AG20443 (cell line): ENCODE data around the gene C11orf21.

ENCODE experiments used
- DNase-seq: peaks from one replicate; pipeline ENCODE4 v3.0.0; 2012; ENCODE audit warnings: low spot score, mixed read lengths

C11orf21 gene

DNA sequence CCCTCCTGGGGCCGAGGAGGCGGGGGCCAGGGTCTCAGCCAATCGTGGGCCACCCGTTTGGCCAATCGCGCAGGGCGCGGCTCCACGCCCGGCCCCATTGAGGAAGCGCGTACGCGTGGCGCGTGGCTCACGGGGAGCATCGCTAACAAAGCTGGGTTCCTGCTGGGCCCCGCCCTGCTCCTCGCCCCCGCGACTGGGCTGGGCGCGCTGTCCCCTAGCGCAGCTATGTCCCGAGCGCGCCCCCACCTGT lies 30.7 kb downstream of the C11orf21 start:
- DNase-seq, result no peak

DNA sequence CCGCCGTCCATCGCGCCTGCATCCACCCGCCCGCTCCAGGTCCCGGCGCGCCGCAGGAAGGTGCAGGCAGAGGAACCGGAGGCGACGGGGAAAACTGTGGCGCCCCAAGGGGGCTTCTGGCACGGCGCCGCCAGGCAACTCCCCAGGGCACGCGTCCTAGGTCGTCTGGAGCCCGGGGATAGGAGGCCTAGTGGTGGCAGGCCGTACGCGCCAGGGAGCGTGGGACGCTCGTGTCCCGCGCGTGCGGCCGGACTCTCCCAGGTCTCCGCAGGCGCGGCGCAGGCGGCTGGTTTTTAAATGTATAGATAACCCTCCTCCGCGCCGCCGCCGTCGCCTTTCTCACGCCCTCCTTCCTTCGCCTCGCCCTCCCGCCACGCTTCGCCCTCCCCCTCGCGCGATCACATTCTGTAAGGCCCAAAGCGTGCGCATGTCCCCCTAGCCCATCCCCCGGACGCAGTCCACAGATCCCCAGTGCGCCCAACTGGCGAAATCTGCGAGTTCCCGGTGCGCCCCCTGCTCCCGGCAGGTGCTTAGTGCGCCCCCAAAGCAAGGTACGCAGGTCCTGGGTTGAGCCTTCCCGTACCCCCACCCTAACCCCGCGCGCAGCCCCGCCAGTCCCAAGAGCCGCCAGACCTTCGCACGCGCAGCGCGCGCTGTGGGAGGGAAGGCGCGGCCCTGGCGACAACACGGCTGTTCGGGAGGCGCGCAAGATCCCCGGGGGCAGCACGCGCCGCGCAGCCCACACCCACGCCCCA lies 31.2 kb downstream of the C11orf21 start, which contains the start of gene ASCL2:
TSS of gene ASCL2 (minus strand) at position 267 of the 755 bp plus-strand sequence. CDS start at position 11, 256 bp downstream.
- DNase-seq, result peak; percentile 14

DNA sequence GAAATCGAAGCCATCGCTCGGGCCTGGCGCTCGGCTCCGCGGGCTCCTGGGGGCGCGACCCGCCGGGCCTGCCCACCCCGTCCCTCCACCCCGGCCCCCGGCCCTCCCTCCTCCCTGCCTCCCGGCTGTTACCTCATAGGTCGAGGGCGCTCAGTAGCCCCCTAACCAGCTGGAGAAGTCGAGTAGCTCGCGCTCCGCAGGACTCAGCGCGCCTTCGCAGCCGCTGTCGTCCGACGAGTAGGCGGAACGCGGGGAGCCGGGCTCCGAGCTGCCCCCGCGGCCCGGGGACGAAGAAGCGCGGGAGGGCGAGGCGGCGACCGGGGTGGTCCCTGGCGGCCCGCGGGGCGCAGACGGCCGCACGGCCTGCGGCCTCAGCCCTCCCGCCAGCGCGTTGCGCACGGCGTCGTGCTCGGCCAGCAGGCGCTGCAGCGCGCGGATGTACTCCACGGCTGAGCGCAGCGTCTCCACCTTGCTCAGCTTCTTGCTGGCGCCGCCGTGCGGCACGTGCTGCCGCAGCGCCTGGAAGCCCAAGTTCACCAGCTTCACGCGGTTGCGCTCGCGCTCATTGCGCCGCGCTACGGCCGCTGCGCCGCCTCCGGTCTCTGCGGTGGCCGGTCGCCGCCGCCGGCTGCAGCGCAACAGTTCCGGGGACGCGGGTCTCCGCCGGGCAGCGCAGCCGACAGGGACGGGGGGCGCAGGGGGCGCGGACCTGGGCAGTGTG lies 32.0 kb downstream of the C11orf21 start:
- DNase-seq, result peak; percentile 65

DNA sequence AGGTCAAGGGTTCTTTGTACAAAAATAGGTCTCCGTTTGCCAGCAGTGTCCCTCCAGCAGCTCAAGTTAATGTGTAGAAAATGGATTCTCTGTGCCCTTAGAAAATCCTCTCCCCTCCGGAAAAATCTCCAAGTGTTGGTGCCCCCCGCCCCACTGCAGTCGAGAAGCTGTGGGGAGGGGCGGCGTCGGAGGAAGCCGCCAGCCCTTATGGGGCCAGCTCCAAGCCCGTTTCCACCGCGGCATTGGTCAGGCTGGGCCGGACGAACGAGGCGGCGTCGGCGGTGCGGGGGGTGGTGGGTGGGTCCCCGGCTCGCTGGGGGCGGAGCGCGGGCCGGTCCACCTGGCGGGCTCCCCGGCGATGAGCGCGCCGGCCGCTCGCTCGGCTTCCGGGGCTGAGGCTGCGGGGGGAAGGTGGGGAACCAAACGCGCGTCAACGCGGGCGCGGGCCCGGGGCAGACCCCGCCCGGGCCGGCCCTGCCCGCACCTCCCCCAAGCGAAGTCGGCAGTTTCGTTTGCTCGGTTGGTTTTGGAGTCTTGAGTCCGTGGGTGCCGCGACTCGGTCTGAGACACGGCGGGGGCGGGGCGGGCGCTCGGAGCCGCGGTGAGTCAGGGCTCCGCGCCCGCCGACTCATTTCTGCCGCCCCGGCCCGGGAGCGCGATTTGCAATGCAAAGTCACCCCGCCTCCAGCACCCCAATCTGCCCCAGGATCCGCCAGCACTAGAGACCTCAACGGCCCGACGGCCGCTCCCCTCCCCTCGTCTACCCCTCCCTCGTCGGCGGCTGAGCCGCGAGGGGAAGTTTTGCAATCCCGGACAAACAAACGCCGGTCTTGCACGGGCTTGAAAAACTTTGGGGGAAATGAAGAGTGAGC lies 32.8 kb downstream of the C11orf21 start:
- DNase-seq, result peak; percentile 51

DNA sequence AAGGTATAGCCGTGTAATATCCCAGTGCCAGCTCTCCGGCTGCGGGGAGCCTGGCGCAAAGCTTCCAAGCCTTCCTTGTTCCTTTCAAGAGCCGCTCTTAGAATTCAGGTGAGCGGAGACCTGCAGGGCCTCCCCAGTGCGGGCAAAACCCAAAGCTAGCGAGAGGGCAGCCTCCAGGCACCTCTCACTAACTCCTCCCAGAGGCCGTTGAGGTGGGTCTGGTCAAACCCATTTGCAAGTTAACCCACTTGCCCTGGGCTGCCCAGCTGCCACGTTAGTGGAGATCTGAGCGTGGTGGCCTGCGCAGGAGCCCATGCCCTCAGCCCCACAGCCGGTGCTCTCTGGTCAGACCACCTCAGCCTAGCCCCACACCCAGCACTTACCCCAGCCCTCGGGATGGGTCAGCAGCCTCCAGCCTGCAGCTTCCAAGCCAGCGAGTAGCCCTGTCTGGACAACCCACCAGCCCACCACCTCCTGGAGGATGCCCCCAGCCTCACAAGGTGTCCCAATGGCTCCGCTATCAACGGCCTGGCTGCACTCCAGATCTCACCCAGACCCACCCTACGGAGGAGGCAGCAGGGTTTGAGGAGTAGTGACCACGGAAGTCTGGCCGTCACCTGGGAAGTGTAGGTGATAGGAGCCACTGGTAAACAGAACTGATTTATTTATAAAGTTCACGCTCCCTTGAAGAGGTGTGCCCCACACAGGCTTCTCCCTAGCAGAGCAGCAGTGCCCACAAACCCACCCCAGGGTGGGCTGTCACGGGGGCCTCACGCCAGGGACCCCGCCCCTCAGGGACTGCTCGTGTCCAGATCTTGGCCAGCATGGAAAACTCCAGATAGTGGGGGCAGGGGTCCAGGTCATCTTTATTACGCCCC lies 33.6 kb downstream of the C11orf21 start:
- DNase-seq, result peak; percentile 9

DNA sequence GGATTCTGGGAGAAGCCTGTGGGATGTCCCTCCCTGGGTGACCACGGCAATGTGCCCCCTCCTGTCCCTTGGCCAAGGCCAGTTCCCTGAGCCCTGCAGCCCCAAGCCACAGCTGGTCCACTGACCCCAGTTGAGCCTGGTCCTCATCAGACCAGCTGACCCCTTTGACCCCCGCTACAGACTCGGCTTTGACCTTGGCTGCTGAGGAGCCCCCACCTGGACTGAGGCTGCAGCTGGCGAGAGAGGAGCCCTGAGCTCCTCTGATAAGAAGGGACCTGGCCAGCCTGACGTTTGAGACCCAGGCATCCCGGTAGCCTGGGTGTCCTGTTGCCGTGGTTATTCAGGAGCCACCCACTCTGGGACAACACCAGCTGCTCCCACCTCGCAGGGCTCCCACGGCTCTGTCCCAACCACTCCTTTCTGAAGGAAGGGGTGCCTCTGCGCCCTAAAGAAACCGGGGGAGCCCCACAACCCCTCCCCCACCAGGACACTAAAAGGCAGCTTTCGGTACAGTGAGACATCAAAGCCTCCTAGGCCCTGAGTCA lies 34.3 kb downstream of the C11orf21 start:
- peak; percentile 11 for DNase-seq

DNA sequence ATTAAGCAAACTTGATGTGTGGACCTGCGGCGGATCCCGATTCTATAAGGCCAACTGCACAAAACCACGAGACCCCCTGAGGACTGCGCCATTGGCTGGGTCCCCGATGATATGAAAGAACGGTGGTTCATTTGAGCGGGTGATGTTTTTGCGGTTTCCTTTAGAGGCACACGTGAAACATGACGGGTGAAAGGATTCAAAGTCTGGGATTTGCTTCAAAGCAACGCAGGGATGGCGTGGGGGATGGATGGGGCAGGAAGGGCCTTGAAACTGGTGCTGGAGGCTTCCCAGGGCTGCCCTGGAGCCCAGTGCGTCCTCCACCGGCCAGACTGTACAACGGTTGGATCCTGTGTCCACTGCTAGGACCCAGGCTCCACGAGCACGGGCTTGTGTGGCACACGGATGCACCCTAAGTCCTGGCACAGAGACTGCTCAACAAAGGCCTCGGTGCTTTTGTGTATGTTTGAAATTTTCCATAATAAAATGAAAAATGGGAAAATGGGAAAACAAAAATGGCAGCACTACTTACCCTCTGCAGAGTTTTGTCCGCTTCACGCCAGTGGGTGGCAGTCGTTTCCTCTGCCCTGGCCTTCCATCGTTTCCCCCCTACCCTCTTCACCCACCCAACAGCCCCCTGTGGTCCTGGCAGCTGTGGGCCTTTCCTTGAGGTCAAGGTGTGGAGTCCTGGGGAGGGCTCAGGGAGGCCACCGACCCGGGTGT lies 35.0 kb downstream of the C11orf21 start:
- peak; percentile 6 for DNase-seq

DNA sequence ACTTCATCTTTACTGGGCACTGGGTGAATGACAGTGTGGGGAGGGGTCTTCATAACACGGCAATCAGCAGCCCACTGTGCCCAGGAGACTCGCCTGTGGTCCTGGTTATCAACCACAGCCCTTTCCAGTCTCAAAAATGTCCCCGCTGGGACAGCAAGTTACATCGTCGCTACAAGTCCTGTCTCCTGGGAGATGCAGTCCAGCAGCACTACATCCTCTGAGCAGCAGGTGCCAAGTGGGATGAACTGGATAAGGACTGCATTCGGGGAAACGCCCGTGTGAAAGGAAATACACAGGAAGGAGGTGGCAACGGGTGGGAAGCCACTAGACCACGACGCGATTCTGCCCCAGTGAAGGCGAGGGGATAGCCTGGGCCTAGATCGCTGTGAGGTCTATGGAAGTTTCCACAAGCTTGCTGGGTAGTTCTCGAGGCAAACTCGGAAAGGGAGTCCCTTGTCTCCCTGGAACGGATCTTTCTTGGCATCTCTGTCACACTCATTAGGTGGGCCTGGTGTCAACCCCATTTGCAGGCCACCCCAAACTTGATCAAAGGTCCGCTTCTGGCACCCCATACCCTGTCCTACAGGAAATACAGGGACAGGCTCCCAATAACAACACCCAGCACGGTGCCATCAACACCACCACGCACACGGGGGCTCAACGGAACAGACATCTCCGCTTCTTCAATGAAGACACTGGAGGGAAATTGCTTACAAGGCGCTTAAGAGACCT lies 35.7 kb downstream of the C11orf21 start:
- DNase-seq, result peak; percentile 6

DNA sequence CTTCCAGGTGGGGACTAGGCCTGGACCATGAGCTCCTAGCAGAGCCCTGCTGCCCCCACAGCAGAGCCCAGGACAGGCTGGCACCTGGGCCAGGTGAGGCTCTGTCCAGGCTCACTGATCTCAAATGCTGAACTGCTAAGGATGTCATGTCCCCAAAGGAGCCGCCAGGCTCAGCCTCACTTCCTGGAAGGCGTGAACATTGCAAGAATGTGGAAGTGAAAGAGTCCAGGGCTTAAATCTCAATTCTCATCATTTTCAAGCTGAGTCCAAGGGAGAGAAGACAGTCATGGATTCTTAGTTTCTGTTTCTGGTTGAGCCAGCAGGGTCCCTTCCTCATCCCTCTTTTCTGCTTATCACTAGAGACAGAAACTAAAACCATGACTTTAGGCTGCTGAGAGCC lies 36.3 kb downstream of the C11orf21 start:
- DNase-seq, result peak; percentile 8

DNA sequence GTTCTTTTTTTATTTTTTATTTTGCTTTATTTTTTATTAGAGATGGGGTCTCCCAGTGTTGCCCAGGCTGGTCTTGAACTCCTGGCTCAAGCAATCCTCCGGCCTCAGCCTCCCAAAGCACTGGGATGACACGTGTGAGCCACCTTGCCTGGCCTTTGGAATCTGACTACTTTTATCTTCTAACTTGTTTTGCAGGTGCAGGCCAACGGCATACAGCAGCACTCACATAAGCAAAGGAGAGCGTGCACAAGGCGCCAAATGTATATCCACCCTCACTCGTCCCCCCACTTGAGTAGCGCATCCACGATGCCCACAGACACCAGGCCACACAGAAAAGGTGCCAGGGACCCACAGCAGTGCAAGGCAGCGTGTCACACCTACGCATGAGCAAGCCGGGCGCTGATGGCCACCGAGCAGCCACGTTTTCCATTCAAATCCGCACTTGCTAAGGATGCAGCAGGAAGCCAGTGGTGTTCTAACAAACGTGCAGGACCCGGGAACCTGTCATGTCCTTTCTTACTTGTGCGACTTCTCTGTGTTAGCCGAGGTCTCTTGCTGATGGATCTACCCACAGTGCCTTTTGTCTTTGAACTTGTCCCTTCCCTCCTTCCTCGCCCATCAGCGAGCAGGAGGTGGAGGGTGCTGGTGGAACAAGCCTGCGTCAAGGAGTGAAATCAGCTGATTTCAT lies 37.2 kb downstream of the C11orf21 start:
- no peak for DNase-seq

DNA sequence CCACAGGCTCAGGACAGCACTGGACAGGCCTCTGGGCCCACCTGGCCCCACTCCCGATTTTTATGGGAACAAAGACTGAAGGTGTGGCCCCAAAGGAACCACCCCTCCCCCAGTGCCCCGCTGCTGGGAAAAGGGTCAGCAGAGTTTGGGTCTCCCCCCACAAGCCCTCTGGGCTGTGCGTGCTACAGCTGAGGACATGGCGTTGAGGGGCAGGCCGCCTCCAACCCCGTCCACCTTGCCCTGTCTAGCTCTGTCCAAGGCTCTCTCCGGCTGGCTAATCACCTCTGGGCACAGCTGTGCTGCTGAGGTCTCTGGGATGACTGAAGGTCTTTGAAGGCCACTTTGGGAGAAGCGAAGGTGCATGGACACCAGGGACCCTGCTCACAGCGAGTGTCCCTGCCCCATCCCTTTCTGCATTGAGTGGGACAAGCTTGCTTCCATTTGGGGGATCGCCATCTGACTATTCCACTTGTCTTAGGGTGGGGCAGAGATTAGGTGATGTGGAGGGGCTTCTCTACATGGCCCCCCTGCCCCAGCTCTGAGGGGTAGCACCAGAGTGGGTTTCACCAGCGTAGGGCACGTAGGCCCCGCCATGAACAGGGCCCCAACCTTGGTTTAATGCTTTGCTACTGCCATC lies 37.9 kb downstream of the C11orf21 start:
- peak; percentile 6 for DNase-seq

DNA sequence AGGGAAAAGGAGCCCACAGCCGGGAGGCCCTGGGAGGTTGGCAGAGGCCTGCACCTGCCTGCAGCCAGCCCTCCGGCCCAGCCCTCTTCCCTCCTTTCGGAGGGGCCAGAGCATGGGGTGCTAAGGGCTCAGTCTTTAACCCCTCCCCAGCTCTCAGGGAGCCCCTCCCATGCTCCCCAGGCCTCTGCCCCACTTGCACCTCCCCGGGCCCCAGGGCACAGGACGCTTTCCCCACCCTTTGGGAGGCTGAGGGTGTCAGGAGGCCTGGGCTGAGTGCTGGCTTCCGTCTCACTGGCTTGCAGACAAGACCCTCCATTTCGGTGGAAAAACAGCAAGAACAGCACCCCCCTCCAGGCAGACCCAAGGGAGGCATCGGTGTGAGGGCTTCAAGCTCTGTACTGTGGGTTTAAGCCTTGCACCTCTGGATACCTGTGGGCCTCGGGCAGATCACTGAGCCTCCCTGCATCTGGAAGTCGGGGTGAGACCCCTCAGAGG lies 38.6 kb downstream of the C11orf21 start:
- peak; percentile 9 for DNase-seq

DNA sequence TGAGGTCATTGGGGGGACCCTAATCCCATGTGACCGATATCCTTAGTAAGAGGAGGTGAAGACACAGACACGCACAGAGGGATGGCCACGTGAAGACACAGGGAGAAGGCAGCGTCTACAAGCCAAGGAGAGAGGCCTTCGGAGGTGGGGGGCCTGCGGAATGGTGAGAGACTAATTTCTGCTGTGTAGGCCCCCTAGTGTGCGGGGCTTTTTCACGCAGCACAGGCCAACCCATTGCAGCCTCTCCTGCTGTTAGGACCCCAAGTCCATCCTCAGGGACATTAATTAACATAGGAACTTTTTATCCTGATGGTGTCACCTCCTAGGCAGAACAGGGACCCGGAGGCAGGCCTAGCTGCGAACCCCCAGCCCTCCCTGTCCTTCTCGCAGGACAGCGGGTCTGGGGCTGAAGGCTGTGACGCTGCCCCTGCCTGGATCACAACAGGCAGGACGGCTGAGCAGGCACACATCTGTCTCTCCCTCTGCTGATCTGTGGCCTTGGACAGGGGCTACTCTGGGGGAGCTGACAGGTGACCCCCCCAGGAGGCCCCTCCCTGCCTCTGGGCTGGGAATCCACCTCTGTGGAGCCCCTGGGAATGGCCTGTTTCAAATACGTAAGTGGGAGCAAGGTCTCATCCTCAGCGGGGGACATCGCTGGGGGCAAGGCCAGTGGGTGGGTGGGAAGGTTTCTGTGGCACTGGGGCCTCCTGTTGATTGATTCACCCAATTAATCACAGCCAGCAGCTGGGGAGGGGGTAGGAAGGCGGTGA lies 39.2 kb downstream of the C11orf21 start:
- peak; percentile 10 for DNase-seq

DNA sequence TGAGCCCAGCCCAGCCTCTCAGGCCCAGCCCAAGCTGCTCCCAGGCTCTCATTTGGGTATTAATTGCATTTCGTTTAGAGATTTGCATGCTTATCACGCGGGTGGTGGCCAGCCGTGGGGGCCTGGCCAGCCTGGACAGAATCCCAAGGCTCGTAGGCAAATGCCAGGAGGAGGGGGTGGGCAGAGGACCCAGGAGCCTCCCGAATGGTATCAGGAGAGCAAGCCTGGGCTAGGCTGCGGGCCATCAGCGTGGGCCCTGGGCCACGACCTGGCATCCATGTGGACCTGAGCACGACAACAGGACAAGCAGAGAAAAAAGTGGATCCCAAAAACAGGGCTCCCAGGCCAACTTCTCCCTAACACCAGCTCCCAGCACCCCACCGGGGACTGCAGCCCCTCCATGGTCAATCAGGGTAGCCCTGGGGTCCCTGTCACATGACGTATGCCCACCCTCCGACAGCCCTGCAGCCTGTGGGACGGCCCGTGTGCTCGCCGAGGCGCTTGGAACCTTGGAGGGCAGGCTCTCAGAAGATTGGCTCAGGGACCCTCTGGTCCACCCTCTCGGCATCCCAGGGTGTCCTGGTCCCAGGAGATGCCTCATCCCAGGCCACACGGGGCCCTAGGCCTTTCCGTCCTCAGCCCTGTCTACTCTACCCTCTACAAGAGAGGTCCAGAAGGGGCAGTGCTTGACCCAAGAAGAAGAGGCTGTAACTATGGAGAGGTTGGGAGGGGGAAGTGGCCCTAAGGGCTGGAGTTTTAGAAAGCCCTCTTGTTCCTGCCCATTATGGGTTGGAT lies 40.1 kb downstream of the C11orf21 start:
- peak; percentile 8 for DNase-seq

DNA sequence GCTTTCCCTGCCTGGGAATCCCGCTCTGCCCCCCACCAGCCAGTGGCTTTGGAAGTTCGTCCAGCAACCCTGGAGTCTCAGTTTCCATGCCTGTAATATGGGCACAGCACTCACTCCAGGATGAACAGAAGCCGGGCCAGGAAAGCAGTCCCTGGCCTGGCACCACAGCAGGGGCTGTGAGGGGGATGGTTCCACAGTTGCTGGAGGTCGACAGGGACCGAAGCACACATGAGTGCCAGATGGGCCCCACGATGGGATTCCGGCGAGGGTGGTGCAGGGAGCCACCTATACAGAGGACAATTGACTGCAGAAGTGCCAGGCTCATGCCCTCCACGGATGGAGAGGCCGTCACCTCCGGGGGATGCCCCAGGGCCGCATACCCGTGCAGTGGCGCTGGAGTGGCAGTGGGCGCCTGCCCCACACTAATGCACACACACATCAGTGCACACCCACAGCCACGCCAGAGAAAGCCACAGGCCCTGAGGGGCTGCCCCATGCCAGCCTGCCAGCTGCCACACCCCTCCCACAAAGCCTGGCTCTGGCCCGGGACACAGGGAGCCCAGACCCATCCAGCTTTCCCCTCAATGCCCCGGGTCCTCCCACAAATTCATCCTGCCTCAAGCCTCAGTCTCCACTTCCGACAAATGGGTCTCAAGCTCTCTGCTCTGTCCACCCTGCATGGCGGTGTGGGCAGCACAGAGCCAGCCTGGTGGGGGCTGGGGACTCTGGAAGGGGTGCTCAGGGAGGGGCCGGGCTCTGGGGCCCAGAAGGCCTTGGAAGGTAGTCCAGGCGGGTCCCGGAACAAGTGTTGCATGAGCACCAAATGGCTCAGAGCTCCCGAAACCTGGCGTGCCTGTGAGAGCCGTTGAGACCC lies 41.0 kb downstream of the C11orf21 start:
- peak; percentile 9 for DNase-seq

DNA sequence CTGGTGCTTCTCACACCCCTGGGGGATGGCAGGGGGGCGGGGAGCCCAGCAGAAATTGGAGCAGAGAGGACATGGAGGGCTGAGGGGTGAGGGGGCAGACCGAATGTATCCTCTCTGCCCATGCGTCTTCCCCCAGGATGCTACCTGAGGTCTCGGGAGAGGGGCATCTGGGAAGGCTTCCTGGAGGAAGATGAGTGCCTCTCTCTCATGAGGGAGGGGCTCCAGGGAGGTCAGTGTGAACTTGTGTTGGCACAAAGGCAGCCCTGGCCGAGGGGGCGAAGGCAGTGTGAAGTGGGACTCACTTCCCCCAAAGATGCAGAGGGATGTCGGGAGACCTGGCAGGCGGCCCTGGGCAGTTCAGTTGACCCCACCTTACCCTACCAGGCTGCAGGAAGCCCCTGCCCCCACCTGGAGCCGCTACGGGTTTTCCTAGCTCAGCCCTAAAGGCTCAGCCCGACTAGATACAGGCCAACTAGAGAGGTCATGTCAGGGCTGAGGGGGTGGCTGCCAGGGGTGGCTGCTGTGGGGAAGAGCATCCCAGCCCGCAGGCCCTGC lies 41.7 kb downstream of the C11orf21 start:
- no peak for DNase-seq
